IMR-90 (cell line): ENCODE data around the gene B4GALNT2. TPM values are rescaled to one million over a fixed set of nuclear protein-coding genes. Genes with fewer than 3 reads are reported as not detected.

ENCODE experiments used
- ATAC-seq: fragments of 200-7000 bp; cut with Tn5 transposase; 2 replicates; pipeline ENCODE4 v1.9.1; 2020; ENCODE audit warnings: low read depth, mild to moderate bottlenecking, moderate library complexity
- BruUV-seq: library from RNA; stranded (reverse); fragments of 400-500 nt; replicated peaks from 2 replicates; lab custom pipeline; 2021; lab: Mats Ljungman, UMichigan
- CTCF ChIA-PET: fragments of 300-600 bp; formaldehyde crosslinking; extraction: SDS; loops from one replicate; lab custom pipeline; 2021; ENCODE audit warnings: antibody characterized with exemption; lab: Yijun Ruan, JAX
- POLR2A ChIA-PET: fragments of 300-600 bp; sonication (Branson Sonifier 250); formaldehyde crosslinking; loops from one replicate; lab custom pipeline; 2022; ENCODE audit warnings: antibody characterized with exemption; ENCODE audit not compliant: unreplicated experiment; lab: Charles Lee
- DNase-seq: peaks from one replicate; pipeline ENCODE4 v3.0.0; 2013
- H2AFZ ChIP-seq: replicated peaks from 2 replicates; pipeline ENCODE3; 2013; ENCODE audit warnings: low read length, mild to moderate bottlenecking; ENCODE audit not compliant: poor library complexity
- H2AK5ac ChIP-seq: 2 replicates; pipeline ENCODE4 v1.6.1; 2013; ENCODE audit warnings: low read depth, low read length, inconsistent platforms
- H2AK9ac ChIP-seq: replicated peaks from 2 replicates; pipeline ENCODE3; 2013; ENCODE audit warnings: mild to moderate bottlenecking, low read depth, low read length, moderate library complexity; ENCODE audit not compliant: poor library complexity
- H2BK120ac ChIP-seq: 2 replicates; pipeline ENCODE4 v1.6.1; 2013; ENCODE audit warnings: low read depth, low read length, inconsistent platforms
- H2BK15ac ChIP-seq: 3 replicates; pipeline ENCODE4 v1.6.1; 2013; ENCODE audit warnings: low read depth, low read length, inconsistent platforms
- H2BK20ac ChIP-seq: 2 replicates; pipeline ENCODE4 v1.6.1; 2013; ENCODE audit warnings: low read depth, mild to moderate bottlenecking, inconsistent platforms, low read length, moderate library complexity
- H2BK5ac ChIP-seq: 2 replicates; pipeline ENCODE4 v1.6.1; 2013; ENCODE audit warnings: mild to moderate bottlenecking, low read depth, low read length, inconsistent platforms; ENCODE audit not compliant: poor library complexity, severe bottlenecking
- H3K14ac ChIP-seq: replicated peaks from 2 replicates; pipeline ENCODE4 v1.6.1; 2013; ENCODE audit warnings: low read depth, low read length, inconsistent platforms
- H3K18ac ChIP-seq: 2 replicates; pipeline ENCODE4 v1.6.1; 2013; ENCODE audit warnings: low read depth, low read length, control low read depth
- H3K23ac ChIP-seq: 2 replicates; pipeline ENCODE4 v1.6.1; 2013; ENCODE audit warnings: low read depth, low read length, inconsistent platforms
- H3K27ac ChIP-seq: 2 replicates; pipeline ENCODE4 v1.5.1; 2013; ENCODE audit warnings: mild to moderate bottlenecking, control low read depth, low read length; ENCODE audit not compliant: insufficient read depth
- H3K27me3 ChIP-seq: 2 replicates; pipeline ENCODE4 v1.6.1; 2013; ENCODE audit warnings: low read length; ENCODE audit not compliant: control insufficient read depth, insufficient read depth
- H3K36me3 ChIP-seq: 2 replicates; pipeline ENCODE4 v1.6.1; 2013; ENCODE audit warnings: low read length, mixed read lengths; ENCODE audit not compliant: control insufficient read depth, insufficient read depth
- H3K4ac ChIP-seq: 2 replicates; pipeline ENCODE4 v1.6.1; 2013; ENCODE audit warnings: low read depth, low read length, inconsistent platforms
- H3K4me1 ChIP-seq: 2 replicates; pipeline ENCODE4 v1.6.1; 2013; ENCODE audit warnings: low read length, mixed read lengths; ENCODE audit not compliant: control insufficient read depth, insufficient read depth
- H3K4me2 ChIP-seq: 2 replicates; pipeline ENCODE4 v1.6.1; 2013; ENCODE audit warnings: low read depth, mild to moderate bottlenecking, control low read depth, low read length, moderate library complexity
- H3K4me3 ChIP-seq: 2 replicates; pipeline ENCODE4 v1.5.1; 2013; ENCODE audit warnings: low read depth, mild to moderate bottlenecking, control low read depth, low read length, moderate library complexity; ENCODE audit not compliant: insufficient read depth
- H3K56ac ChIP-seq: 2 replicates; pipeline ENCODE4 v1.6.1; 2013; ENCODE audit warnings: low read length, inconsistent platforms; ENCODE audit not compliant: insufficient read depth; ENCODE audit errors: extremely low read depth
- H3K79me1 ChIP-seq, 2 experiments: 2 replicates each; pipeline ENCODE4 v1.6.1; 2013; ENCODE audit warnings: low read length in 2 of 2, inconsistent platforms in 1 of 2, low read depth in 1 of 2
- H3K9ac ChIP-seq: 2 replicates; pipeline ENCODE4 v1.6.1; 2013; ENCODE audit warnings: low read depth, low read length, control low read depth
- H3K9me1 ChIP-seq: 2 replicates; pipeline ENCODE4 v1.6.1; 2013; ENCODE audit warnings: low read length, inconsistent platforms; ENCODE audit not compliant: insufficient read depth
- H3K9me3 ChIP-seq: 2 replicates; pipeline ENCODE4 v1.6.1; 2013; ENCODE audit warnings: low read length; ENCODE audit not compliant: control insufficient read depth, insufficient read depth
- H4K20me1 ChIP-seq: 2 replicates; pipeline ENCODE4 v1.6.1; 2013; ENCODE audit warnings: low read length, inconsistent platforms; ENCODE audit not compliant: insufficient read depth
- H4K5ac ChIP-seq: 2 replicates; pipeline ENCODE4 v1.6.1; 2013; ENCODE audit warnings: mild to moderate bottlenecking, low read depth, low read length, control low read depth
- H4K8ac ChIP-seq, 2 experiments: 2 replicates each; pipeline ENCODE4 v1.6.1; 2013; ENCODE audit warnings: low read depth in 2 of 2, low read length in 2 of 2, control low read depth in 1 of 2, inconsistent platforms in 1 of 2
- H4K91ac ChIP-seq: 2 replicates; pipeline ENCODE4 v1.6.1; 2013; ENCODE audit warnings: low read depth, low read length, inconsistent platforms; ENCODE audit not compliant: insufficient read depth
- BHLHE40 ChIP-seq: fragments of 150-350 bp; IDR thresholded peaks from 2 replicates; pipeline ENCODE4 v1.6.1; 2016; ENCODE audit warnings: mild to moderate bottlenecking, low read depth, low read length
- CEBPB ChIP-seq: IDR thresholded peaks from 2 replicates; pipeline ENCODE4 v1.6.1; 2012; ENCODE audit warnings: low read depth, low read length, improper control_type of control experiment
- CHD1 ChIP-seq: IDR thresholded peaks from 2 replicates; pipeline ENCODE4 v1.6.1; 2012; ENCODE audit warnings: low read depth, low read length, improper control_type of control experiment
- FOS ChIP-seq: fragments of 150-350 bp; IDR thresholded peaks from 2 replicates; pipeline ENCODE4 v1.6.1; 2016; ENCODE audit warnings: low read depth, low read length
- MAZ ChIP-seq: IDR thresholded peaks from 2 replicates; pipeline ENCODE4 v1.6.1; 2012; ENCODE audit warnings: low read depth, mild to moderate bottlenecking, low read length, improper control_type of control experiment, moderate library complexity, borderline replicate concordance
- MXI1 ChIP-seq: IDR thresholded peaks from 2 replicates; pipeline ENCODE4 v1.6.1; 2012; ENCODE audit warnings: low read depth, mild to moderate bottlenecking, low read length, moderate library complexity, borderline replicate concordance
- NFE2L2 ChIP-seq: fragments of 150-350 bp; IDR thresholded peaks from 2 replicates; pipeline ENCODE4 v1.6.1; 2016; ENCODE audit warnings: low read depth, mild to moderate bottlenecking, low read length
- POLR2A ChIP-seq: IDR thresholded peaks from 2 replicates; pipeline ENCODE4 v1.6.1; 2012; ENCODE audit warnings: mild to moderate bottlenecking, low read depth, low read length
- RAD21 ChIP-seq: IDR thresholded peaks from 2 replicates; pipeline ENCODE4 v1.6.1; 2012; ENCODE audit warnings: low read length, improper control_type of control experiment
- RCOR1 ChIP-seq: IDR thresholded peaks from 2 replicates; pipeline ENCODE4 v1.6.1; 2012; ENCODE audit warnings: mild to moderate bottlenecking, low read length, improper control_type of control experiment; ENCODE audit not compliant: insufficient replicate concordance
- SMC3 ChIP-seq: fragments of 150-350 bp; IDR thresholded peaks from 2 replicates; pipeline ENCODE4 v1.6.1; 2016; ENCODE audit warnings: low read depth, mild to moderate bottlenecking, antibody characterized with exemption, low read length, moderate library complexity
- WGBS, 2 experiments: methylation state at CpG; one replicate each; pipeline versions ENCODE4 v1.1.5 to v1.1.7; 2013; ENCODE audit warnings: missing lambda C conversion rate in 2 of 2; ENCODE audit not compliant: insufficient read length in 1 of 2; ENCODE audit errors: extremely low coverage in 2 of 2; 5-methylcytosine and 5-hydroxymethylcytosine counted together
- dilution Hi-C: fragments of 300-500 bp; cut with HindIII; formaldehyde crosslinking; loops from one replicate; pipeline ENCODE4 v1.14.3; 2018; ENCODE audit warnings: low sequenced_read_pairs; ENCODE audit not compliant: unreplicated experiment
- in situ Hi-C: fragments of 300-500 bp; cut with MboI; formaldehyde crosslinking; loops from 3 replicates; pipeline ENCODE4 v1.14.3; 2019; ENCODE audit warnings: low sequenced_read_pairs, inconsistent platforms, mixed read lengths
- intact Hi-C: fragments of 100-400 bp; cut with micrococcal nuclease; formaldehyde crosslinking; loops from 2 replicates; pipeline ENCODE4 v1.10.0; 2022
- polyA plus RNA-seq, 3 experiments: library from polyadenylated mRNA; depleted of rRNA; stranded (reverse); fragments of >200 nt; gene quantifications; 2 replicates each; pipeline ENCODE4 v1.2.3, GENCODE V29; 2012; ENCODE audit warnings: low replicate concordance in 1 of 3
- total RNA-seq: library from RNA; depleted of rRNA; stranded (reverse); fragments of >200 nt; gene quantifications from 2 replicates; pipeline ENCODE4 v1.2.3, GENCODE V29; 2012
- TF ChIP-seq, protein P1 (sequence below): fragments of 150-350 bp; IDR thresholded peaks from 2 replicates; pipeline ENCODE4 v1.6.1; 2016; ENCODE audit warnings: low read depth, mild to moderate bottlenecking, low read length, moderate library complexity, borderline replicate concordance

Gene B4GALNT2
- total and polyA plus RNA-seq, 2 of the 4 experiments (the other 2 are of a cell fraction), result not detected

DNA sequence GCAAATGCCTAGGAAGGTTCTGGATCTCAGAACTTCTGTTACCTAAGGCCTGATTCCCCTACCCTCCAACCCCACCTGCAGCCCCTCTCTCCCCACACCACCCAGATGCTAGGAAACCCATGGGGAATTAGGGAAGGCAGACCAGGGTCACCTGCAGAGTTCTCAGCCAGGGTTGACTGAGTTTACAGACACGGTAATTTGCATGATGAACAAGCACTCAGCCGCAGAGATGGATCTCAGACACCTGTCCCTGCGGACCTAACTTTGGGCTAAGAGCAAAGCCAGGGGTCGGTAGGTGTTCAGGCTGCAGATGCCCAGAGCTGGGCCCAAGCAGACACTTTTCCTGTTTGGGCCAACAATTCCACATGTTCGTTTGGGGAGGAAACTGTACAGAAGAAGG is 80.8 kb downstream of the B4GALNT2 start:
- POLR2A ChIA-PET, result no interaction called here

More for the DNA sequence above, 80.8 kb downstream of the B4GALNT2 start:
- no TSS peak for BruUV-seq
- Histone ChIP-seq H3K27me3 (no peaks in the 10 kb centered on the region; the same call in 1 of the 2 replicates), H2AK5ac (no peak overlapping the region; the same call in 1 of the 2 replicates), H4K8ac (no peak overlapping the region), H3K4me1 (peaks cover 9% of the 10 kb centered on the region), H2BK15ac (no peak overlapping the region), H3K36me3 (no peaks in the 10 kb centered on the region), H3K9me3 (no peaks in the 10 kb centered on the region), H2AK9ac (no peak overlapping the region), H2BK5ac (no peak overlapping the region), H4K20me1 (no peaks in the 10 kb centered on the region), H3K9ac (no peak overlapping the region), H3K23ac (no peak overlapping the region), H3K18ac (no peak overlapping the region), H3K9me1 (peaks cover 14% of the 10 kb centered on the region), H3K27ac (no peak overlapping the region), H4K5ac (no peak overlapping the region), H3K4me2 (no peak overlapping the region), H3K79me1 (no peaks in the 10 kb centered on the region), H4K91ac (no peak overlapping the region), H2AFZ (no peak overlapping the region), H2BK20ac (no peak overlapping the region), H3K4ac (no peak overlapping the region), H3K4me3 (no peak overlapping the region), H2BK120ac (no peak overlapping the region), H3K56ac (no peak overlapping the region), H3K14ac (no peak overlapping the region)
- dilution Hi-C loops, result no loop called here
- CTCF ChIA-PET, result interaction anchor here (1.5 kb wide), 1 partner anchor 9 kb away, joined by 3 read pairs; no protein-coding TSS in a partner anchor
- DNase-seq (no peak), ATAC-seq (no peak)
- in situ Hi-C loops, result no loop called here
- TF ChIP-seq CEBPB, result no peak
- no peak for TF ChIP-seq CHD1
- TF ChIP-seq BHLHE40, result no peak
- no peak for TF ChIP-seq MAZ
- no peak for TF ChIP-seq FOS
- TF ChIP-seq, protein P1, sequence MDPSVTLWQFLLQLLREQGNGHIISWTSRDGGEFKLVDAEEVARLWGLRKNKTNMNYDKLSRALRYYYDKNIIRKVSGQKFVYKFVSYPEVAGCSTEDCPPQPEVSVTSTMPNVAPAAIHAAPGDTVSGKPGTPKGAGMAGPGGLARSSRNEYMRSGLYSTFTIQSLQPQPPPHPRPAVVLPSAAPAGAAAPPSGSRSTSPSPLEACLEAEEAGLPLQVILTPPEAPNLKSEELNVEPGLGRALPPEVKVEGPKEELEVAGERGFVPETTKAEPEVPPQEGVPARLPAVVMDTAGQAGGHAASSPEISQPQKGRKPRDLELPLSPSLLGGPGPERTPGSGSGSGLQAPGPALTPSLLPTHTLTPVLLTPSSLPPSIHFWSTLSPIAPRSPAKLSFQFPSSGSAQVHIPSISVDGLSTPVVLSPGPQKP, result no peak
- TF ChIP-seq MXI1, result no peak
- TF ChIP-seq SMC3, result no peak
- no peak for TF ChIP-seq RAD21
- no peak for TF ChIP-seq RCOR1
- no peak for TF ChIP-seq POLR2A
- no peak for TF ChIP-seq NFE2L2
- 83% methylated on average over 3 of the region's 5 CpGs; no CpG with 5 or more reads in 1 of the 2 experiments for WGBS, 2 experiments
- intact Hi-C loops, result no loop called here
